AML-193 (cell line): Measurements from ENCODE around the gene MFSD11.
"Not testable (repeated sequence)": the region's sequence is repeated elsewhere in the genome, so short reads cannot be mapped to it uniquely, and the experiment has no call there.

ENCODE experiments used
- DNase-seq, 2 experiments: peaks; one replicate each; lab custom pipeline; 2025; lab: John Stamatoyannopoulos, UW

The MFSD11 gene

GRCh38 chr17:76709077-76709950 lies 28.6 kb upstream of the MFSD11 start:
- no peak for DNase-seq

GRCh38 chr17:76709951-76710862 lies 27.7 kb upstream of the MFSD11 start:
- not testable (repeated sequence) for DNase-seq

GRCh38 chr17:76710863-76711611 lies 26.9 kb upstream of the MFSD11 start, which contains the start of gene MXRA7:
TSS of gene MXRA7 (minus strand) at chr17:76710965. CDS start at chr17:76710946, 19 bp downstream.
- DNase-seq, result no peak

GRCh38 chr17:76712321-76712720 lies 25.6 kb upstream of the MFSD11 start:
- DNase-seq, result not testable (repeated sequence)

DNA sequence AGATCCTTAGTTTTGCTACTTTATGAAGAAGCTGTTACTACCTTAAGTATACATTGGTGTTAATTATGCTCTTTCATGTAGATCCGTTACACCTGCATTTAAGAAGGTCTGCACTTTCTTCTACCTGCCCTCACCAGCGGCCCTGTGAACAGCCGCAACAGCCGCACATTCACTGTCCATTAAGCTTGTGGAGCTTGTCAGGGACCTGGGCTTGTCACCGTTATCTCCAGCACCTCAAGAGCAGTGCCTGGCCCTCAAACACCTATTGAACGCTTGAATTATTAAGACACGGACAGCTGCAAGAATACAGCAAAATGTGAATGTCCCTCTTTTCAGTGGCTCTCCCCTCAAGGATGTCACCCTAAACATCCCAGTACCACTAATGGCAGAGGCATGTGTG lies 24.2 kb upstream of the MFSD11 start:
- no peak for DNase-seq

DNA sequence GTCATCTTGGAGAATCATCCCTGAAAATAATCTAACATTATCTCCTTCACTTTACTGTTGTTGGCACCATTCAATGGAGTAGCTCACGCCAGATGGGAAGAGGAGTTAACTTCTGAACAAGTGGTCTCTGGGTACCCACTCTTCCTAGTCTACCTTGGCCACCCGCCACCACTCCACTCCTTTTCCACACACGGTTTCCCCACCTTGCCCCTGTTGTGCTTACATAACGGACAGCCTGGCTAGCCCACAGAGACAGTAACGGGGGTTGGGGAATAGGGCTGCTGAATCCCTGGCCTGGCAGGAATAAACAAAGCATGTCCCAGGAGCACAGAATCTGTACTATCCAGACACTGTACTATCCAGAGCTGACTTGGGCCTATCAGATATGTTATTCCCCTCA lies 23.6 kb upstream of the MFSD11 start:
- DNase-seq, result no peak

- peak; percentile 64 to 67 for DNase-seq
Measured at GRCh38 chr17:76714822-76715495, 23.0 kb upstream of the MFSD11 start.

- no peak for DNase-seq
Measured at GRCh38 chr17:76715496-76715830, 22.5 kb upstream of the MFSD11 start.

- DNase-seq, result peak; percentile 83 to 84
Measured at GRCh38 chr17:76716146-76716838, 21.6 kb upstream of the MFSD11 start.

- no peak for DNase-seq
Measured at GRCh38 chr17:76716839-76717215, 21.1 kb upstream of the MFSD11 start.

DNA sequence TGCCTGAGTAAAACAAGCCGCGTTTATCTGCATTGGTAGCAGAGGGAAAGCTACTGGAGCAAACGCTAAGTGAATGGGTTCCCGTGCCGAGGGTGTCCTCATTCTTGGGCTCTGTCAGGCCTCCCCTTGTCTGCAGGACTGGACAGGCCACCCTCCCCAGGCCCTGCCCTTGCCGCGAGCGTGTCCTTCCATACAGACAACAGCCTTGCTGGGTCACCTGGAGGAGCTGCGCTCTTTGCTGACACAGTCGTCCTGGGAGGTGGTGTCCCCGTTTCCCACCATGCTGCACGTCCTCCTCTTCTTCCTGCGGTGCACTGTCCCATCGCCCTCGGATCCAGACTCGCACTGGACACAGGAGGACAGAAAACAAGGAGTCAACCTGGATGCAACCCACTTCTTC lies 19.4 kb upstream of the MFSD11 start:
- no peak for DNase-seq

- DNase-seq, result no peak
Measured at GRCh38 chr17:76720211-76720610, 17.7 kb upstream of the MFSD11 start.

DNA sequence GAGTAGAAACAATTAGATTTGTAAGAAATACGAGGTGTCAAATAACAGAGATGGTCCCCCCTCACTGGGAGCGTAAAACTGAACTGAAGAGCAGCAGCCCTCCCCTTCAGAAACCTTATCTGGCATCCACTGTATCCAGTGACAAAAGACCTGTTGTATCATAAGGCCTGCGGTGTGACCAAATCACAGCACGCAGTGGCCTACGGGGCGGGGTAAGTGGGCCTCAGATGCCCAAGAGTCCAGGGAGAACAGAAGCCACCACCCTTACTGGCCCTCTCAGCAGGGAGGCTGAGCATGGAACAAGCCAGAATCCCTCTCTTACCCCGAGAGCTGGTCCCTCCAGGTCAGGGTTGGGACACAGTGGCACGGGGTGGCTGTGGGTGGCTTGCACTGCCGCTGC lies 17.0 kb upstream of the MFSD11 start:
- DNase-seq, result no peak

- DNase-seq, result no peak
Measured at GRCh38 chr17:76721463-76721862, 16.5 kb upstream of the MFSD11 start.

DNA sequence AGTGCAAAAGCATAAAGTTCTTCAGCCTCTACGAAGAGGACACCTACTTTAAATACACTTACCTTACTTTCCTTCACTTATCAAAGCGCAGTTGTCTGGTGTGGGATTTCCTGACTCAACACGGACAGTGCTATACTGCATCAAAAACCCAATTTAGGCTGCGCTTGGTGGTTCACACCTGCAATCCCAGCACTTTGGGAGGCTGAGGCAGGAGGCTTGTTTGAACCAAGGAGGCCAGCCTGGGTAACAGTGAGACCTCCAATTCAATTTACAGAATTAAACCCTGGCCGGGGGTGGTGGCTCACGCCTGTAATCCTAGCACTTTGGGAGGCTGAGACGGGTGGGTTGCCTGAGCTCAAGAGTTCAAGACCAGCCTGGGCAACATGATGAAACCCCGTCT lies 15.6 kb upstream of the MFSD11 start:
- DNase-seq, result no peak

- DNase-seq, result not testable (repeated sequence)
Measured at GRCh38 chr17:76722977-76723376, 14.9 kb upstream of the MFSD11 start.

DNA sequence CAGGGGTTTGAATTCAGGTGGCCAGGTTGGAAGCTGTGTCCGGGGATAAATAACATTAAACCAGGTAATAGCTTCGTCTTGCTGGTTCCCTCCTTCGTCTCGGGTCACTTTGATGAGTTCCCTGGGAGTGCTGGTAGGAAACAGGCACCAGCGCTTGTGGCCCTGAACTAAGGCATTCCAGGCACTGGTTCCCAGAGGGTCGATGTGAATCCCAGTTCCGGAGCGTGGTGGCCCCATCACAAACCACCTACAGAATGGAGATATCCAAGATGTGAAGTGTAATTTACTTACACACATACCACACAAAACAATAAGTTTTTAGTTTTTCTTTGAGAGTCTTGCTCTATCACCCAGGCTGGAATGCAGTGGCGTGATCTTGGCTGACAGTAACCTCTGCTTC lies 14.1 kb upstream of the MFSD11 start:
- DNase-seq, result no peak

DNA sequence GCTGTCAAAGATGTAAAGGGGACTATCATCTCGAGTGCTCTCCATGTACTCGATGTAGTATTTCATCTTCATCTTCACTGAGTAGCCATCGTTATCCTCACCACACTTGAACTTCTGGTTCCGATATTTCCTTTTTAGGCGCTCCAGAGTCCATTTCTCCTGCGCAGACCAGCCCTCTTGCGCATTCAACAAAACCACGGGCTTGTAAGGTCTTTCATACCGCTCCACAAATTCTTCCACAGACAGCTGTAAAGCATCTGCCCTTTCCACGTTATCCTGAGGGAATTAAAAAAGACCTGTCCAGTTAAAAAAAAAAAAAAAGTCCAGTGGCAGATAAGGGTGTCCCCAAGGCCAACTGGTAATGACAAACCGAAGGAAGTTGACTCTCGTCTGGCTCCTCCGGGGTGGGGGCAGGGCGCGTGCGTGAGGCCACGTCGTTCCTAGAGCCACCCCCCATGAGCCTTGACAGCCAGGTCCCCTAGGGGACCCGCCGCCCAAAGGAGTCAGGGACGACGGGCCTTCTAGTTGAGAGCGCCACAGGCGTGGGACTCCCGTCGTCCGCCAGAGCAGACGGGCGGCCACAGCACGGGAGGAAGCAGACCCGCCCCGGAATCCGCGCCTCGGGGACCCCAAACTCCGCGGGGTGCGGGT lies 12.2 kb upstream of the MFSD11 start:
- peak; percentile 68 to 69 for DNase-seq

GRCh38 chr17:76726231-76726775 lies 11.6 kb upstream of the MFSD11 start, which contains the start of gene JMJD6:
TSS of gene JMJD6 (minus strand) at chr17:76726606. CDS start at chr17:76726475, 131 bp downstream.
- peak; percentile 98 to 99 for DNase-seq
